HEK293T (cell line): ENCODE measurements around the gene SH3RF3.

Experiments used
- CTCF ChIA-PET: fragments of 350-600 bp; formaldehyde crosslinking; extraction: SDS; loops from one replicate; lab custom pipeline; 2021; ENCODE audit warnings: antibody characterized with exemption, inconsistent platforms; lab: Yijun Ruan, JAX
- POLR2A ChIA-PET: fragments of 350-600 bp; formaldehyde crosslinking; extraction: SDS; loops from one replicate; lab custom pipeline; 2020; ENCODE audit warnings: antibody characterized with exemption, inconsistent platforms; lab: Yijun Ruan, JAX
- DNase-seq: peaks from one replicate; pipeline ENCODE4 v3.0.0; 2012; ENCODE audit warnings: mixed read lengths; ENCODE audit errors: extremely low spot score
- ARNT ChIP-seq: fragments of 450-650 bp; IDR thresholded peaks from 2 replicates; pipeline ENCODE4 v1.6.1; 2017; ENCODE audit warnings: mild to moderate bottlenecking
- BHLHE40 ChIP-seq: fragments of 450-650 bp; IDR thresholded peaks from 2 replicates; pipeline ENCODE4 v1.6.1; 2016; ENCODE audit warnings: mild to moderate bottlenecking, moderate library complexity, borderline replicate concordance
- CTBP1 ChIP-seq: fragments of 450-650 bp; IDR thresholded peaks from 2 replicates; pipeline ENCODE4 v1.6.1; 2016; ENCODE audit warnings: borderline replicate concordance
- ELF4 ChIP-seq: fragments of 450-650 bp; IDR thresholded peaks from 2 replicates; pipeline ENCODE4 v1.6.1; 2017; ENCODE audit warnings: antibody characterized with exemption
- FOXA1 ChIP-seq: fragments of 450-650 bp; IDR thresholded peaks from 2 replicates; pipeline ENCODE4 v1.6.1; 2016; ENCODE audit warnings: mild to moderate bottlenecking
- FOXK2 ChIP-seq: fragments of 450-650 bp; IDR thresholded peaks from 2 replicates; pipeline ENCODE4 v1.6.1; 2016; ENCODE audit warnings: mild to moderate bottlenecking
- FOXM1 ChIP-seq: fragments of 450-650 bp; IDR thresholded peaks from 2 replicates; pipeline ENCODE4 v1.6.1; 2017; ENCODE audit warnings: mild to moderate bottlenecking, borderline replicate concordance
- HDGF ChIP-seq: fragments of 450-650 bp; IDR thresholded peaks from 2 replicates; pipeline ENCODE4 v1.6.1; 2017; ENCODE audit warnings: antibody characterized with exemption, borderline replicate concordance
- L3MBTL2 ChIP-seq: fragments of 450-650 bp; conservative IDR thresholded peaks from 2 replicates; pipeline ENCODE4 v1.6.1; 2016; ENCODE audit warnings: mild to moderate bottlenecking
- LEF1 ChIP-seq: fragments of 450-650 bp; IDR thresholded peaks from 2 replicates; pipeline ENCODE4 v1.6.1; 2017; ENCODE audit warnings: mild to moderate bottlenecking, borderline replicate concordance
- NFRKB ChIP-seq: fragments of 450-650 bp; IDR thresholded peaks from 2 replicates; pipeline ENCODE4 v1.6.1; 2016; ENCODE audit warnings: mild to moderate bottlenecking, moderate library complexity
- SP1 ChIP-seq: fragments of 450-650 bp; IDR thresholded peaks from 2 replicates; pipeline ENCODE4 v1.6.1; 2017
- SUZ12 ChIP-seq: fragments of 450-650 bp; IDR thresholded peaks from 2 replicates; pipeline ENCODE4 v1.6.1; 2016; ENCODE audit warnings: mild to moderate bottlenecking
- TARDBP ChIP-seq: fragments of 450-650 bp; IDR thresholded peaks from 2 replicates; pipeline ENCODE4 v1.6.1; 2016
- ZNF384 ChIP-seq: fragments of 450-650 bp; IDR thresholded peaks from 2 replicates; pipeline ENCODE4 v1.6.1; 2016
- TF ChIP-seq, protein P1 (sequence below): fragments of 450-650 bp; IDR thresholded peaks from 2 replicates; pipeline ENCODE4 v1.6.1; 2016

Gene SH3RF3

DNA sequence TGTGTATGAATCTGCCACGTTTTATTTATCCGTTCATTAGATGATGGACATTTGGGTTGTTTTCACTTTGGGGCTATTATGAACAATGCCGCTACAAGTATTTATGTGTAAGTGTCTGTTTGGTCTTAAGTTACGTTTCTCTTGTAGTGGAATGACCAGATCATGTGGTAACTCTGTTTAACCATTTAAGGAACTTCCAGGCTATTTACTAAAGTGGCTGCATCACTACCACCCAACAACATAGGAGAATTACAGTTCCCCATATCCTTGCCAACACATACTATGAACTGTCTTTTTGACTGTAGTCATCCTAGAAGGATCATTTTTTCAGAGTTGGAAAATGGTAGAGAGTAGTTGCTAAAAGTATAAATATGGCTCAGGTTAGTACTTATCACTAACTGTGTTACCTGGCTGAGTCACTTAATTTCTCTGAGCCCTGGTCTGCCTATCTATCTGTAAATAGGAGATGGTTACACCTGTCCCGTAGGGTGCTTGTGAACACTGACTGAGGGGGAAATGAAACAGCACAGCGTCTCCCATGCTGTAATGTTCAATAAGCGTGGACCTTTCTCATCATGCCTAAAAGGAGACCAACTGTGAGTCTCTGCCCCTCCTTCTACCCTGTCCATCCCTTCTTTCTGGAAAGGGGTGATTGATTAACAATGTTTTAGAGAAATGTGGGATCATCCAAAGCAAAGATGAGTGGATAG is 103.1 kb downstream of the SH3RF3 start:
- TF ChIP-seq FOXA1: no peak
- TF ChIP-seq SUZ12: no peak
- TF ChIP-seq ARNT: no peak
- TF ChIP-seq BHLHE40: no peak
- no peak for TF ChIP-seq HDGF
- no peak for TF ChIP-seq FOXM1
- no peak for TF ChIP-seq SP1
- TF ChIP-seq LEF1: no peak
- no peak for TF ChIP-seq ZNF384
- TF ChIP-seq, protein P1, sequence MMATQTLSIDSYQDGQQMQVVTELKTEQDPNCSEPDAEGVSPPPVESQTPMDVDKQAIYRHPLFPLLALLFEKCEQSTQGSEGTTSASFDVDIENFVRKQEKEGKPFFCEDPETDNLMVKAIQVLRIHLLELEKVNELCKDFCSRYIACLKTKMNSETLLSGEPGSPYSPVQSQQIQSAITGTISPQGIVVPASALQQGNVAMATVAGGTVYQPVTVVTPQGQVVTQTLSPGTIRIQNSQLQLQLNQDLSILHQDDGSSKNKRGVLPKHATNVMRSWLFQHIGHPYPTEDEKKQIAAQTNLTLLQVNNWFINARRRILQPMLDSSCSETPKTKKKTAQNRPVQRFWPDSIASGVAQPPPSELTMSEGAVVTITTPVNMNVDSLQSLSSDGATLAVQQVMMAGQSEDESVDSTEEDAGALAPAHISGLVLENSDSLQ: no peak
- no peak for TF ChIP-seq NFRKB
- no peak for TF ChIP-seq L3MBTL2
- no peak for TF ChIP-seq ELF4
- TF ChIP-seq TARDBP: no peak
- no peak for TF ChIP-seq FOXK2
- TF ChIP-seq CTBP1: no peak
- no peak for DNase-seq
- ChIA-PET CTCF (interaction anchor here (0.7 kb wide), 1 partner anchor 10 kb away, joined by 4 read pairs; no protein-coding TSS in a partner anchor), POLR2A (no interaction called here)

DNA sequence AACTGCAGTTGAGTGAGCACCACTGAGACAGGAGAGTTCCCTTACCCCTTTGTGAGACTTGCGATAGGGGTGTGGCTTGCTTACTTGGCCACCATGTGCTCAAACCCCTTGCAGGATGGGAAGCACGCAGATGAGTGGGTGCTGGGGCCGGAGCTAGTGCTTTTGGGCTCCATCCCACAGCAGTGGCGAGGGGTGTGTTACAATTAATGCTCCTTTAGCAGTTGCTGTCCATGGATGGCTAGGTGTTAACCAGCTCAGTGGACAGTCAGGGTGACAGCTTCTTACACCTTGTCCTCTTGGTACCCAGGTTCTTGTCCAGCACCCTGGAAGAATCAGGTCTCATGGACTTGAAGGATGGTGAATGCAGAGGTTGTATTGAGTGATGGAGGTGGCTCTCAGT is 103.9 kb downstream of the SH3RF3 start:
- TF ChIP-seq FOXA1 (no peak), CTBP1 (no peak), BHLHE40 (no peak), SP1 (no peak), NFRKB (no peak), ZNF384 (no peak), TARDBP (no peak), SUZ12 (no peak), L3MBTL2 (no peak), FOXM1 (no peak), ARNT (no peak), ELF4 (no peak)
- TF ChIP-seq, protein P1: no peak
- ChIA-PET CTCF (no interaction called here), POLR2A (no interaction called here)

DNA sequence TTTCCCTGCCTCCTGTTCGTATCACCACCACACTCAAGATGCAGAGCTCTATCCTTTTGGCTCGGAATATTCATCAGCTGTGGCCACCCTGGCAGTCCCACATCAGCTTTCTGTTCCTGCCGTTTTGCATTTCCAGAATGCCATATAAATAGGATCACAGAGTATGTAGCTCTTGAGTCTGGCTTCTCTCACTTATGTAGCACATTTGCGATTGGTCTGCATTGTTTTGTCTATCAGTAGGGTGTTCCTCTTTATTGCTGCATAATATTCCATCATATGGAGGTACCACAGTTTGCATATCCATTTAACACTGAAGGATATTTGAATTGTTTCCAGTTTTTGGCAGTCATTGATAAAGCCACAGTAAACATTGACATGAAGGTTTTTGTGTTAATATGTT is 104.6 kb downstream of the SH3RF3 start:
- ChIA-PET POLR2A (no interaction called here), CTCF (no interaction called here)
- DNase-seq: no peak
- no peak for TF ChIP-seq SUZ12
- no peak for TF ChIP-seq ELF4

More for the DNA sequence above, 103.9 kb downstream of the SH3RF3 start:
- DNase-seq: no peak

DNA sequence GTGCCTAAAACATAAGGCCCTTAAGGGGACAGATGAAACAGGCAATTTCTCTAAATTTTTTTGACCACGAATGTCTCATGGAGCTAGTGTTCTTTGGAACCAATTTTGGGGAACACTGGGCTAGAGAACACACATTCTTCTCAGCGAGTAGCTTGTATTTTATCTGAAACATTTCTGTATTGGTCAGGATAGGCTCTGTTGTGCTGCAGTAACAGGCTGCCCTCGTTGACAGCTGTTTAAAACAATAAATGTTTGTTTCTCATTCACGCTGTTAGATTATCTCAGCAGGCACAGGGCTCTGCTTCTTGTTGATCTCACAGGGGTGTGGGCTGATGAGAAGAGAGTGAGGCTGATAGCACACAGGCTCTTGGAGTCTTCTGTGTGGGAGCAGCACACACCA is 105.3 kb downstream of the SH3RF3 start:
- POLR2A ChIA-PET: no interaction called here
- CTCF ChIA-PET: no interaction called here
- TF ChIP-seq TARDBP: no peak
- DNase-seq: no peak

DNA sequence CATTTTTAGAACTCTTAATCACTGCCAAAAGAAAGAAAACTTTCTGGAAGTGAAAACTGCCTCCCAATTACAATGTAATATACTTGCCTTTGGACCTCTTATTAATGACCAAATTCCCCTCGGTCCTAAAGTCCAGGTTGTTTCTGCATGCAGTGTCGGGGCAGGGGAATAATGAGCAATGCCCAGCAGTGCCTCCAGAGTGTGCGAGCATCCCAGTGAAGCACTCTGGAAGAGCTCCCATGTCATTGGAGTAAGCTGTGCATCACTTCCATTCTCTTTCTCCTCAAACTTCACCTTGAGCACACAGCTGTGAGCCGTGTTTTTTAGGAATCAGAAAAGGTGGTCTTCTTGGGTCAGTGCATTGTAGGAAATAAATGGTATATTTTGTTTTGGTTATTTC is 107.1 kb downstream of the SH3RF3 start:
- TF ChIP-seq ZNF384 (no peak), FOXA1 (no peak), HDGF (no peak), ARNT (no peak), NFRKB (no peak), SP1 (no peak), FOXK2 (no peak), L3MBTL2 (no peak), ELF4 (no peak), LEF1 (no peak), CTBP1 (no peak), TARDBP (no peak), BHLHE40 (no peak)
- POLR2A ChIA-PET: no interaction called here
- DNase-seq: no peak
- CTCF ChIA-PET: no interaction called here

DNA sequence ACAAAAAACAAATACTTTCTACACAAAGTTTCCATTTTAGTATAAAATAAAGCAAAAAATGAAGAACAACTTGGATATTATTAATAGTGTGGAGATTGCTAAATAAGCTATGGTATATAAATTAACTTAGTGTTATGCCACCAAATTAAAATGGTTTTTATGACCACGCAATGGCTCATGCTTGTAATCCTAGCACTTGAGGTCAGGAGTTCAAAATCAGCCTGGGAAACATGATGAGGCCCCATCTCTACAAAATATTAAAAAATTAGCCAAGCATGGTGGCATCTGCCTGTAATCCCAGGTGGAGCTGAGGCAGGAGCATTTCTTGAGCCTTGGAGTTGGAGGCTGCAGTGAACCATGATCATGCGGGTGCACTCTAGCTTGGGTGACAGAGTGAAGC is 108.8 kb downstream of the SH3RF3 start:
- TF ChIP-seq L3MBTL2: no peak
- no peak for TF ChIP-seq SUZ12
- TF ChIP-seq ELF4: no peak
- no peak for TF ChIP-seq LEF1
- no peak for TF ChIP-seq NFRKB
- no peak for TF ChIP-seq HDGF
- TF ChIP-seq FOXM1: no peak
- TF ChIP-seq, protein P1: no peak
- TF ChIP-seq SP1: no peak
- no peak for TF ChIP-seq CTBP1
- TF ChIP-seq BHLHE40: no peak
- TF ChIP-seq TARDBP: no peak
- TF ChIP-seq ZNF384: no peak
- TF ChIP-seq FOXK2: no peak
- CTCF ChIA-PET: interaction anchor here (0.6 to 0.7 kb wide), 2 partner anchors 102 to 167 kb away, joined by 3 to 4 read pairs; no protein-coding TSS in a partner anchor
- POLR2A ChIA-PET: no interaction called here
- DNase-seq: no peak
